Panc1 (cell line): ENCODE measurements around the gene OR2Y1. TPM values are rescaled to one million over a fixed set of nuclear protein-coding genes. Genes with fewer than 3 reads are reported as not detected.

Source experiments
- ATAC-seq: fragments of 200-7000 bp; cut with Tn5 transposase; 2 replicates; pipeline ENCODE4 v1.9.1; 2020; ENCODE audit warnings: mild to moderate bottlenecking, moderate library complexity
- BruUV-seq: library from RNA; stranded (reverse); fragments of 400-500 nt; replicated peaks from 2 replicates; lab custom pipeline; 2021; lab: Mats Ljungman, UMichigan
- CTCF ChIA-PET: fragments of 300-600 bp; sonication (Branson Sonifier 250); formaldehyde crosslinking; loops from one replicate; lab custom pipeline; 2022; ENCODE audit warnings: antibody characterized with exemption; lab: Charles Lee
- POLR2A ChIA-PET: fragments of 300-600 bp; sonication (Branson Sonifier 250); formaldehyde crosslinking; loops from one replicate; lab custom pipeline; 2022; ENCODE audit warnings: antibody characterized with exemption; lab: Charles Lee
- DNase-seq: peaks from one replicate; pipeline ENCODE4 v3.0.0-alpha.2; 2010; ENCODE audit warnings: low read depth, low spot score
- H3K27ac ChIP-seq: 2 replicates; pipeline ENCODE4 v1.5.1; 2011; ENCODE audit warnings: mild to moderate bottlenecking, low read length, inconsistent platforms
- H3K27me3 ChIP-seq: fragments of 200-500 bp; sonication (Bioruptor generic); 2 replicates; pipeline ENCODE4 v1.6.0; 2014; ENCODE audit warnings: low read length, inconsistent platforms; ENCODE audit not compliant: control insufficient read depth, insufficient read depth
- H3K36me3 ChIP-seq: fragments of 200-500 bp; sonication (Bioruptor generic); 2 replicates; pipeline ENCODE4 v1.5.1; 2014; ENCODE audit warnings: inconsistent platforms, mild to moderate bottlenecking, low read length, moderate library complexity; ENCODE audit not compliant: control insufficient read depth, insufficient read depth
- H3K4me1 ChIP-seq: 2 replicates; pipeline ENCODE4 v1.5.1; 2011; ENCODE audit warnings: inconsistent platforms, mild to moderate bottlenecking, low read length, moderate library complexity; ENCODE audit not compliant: control insufficient read depth, insufficient read depth
- H3K4me3 ChIP-seq, 2 experiments: 2 replicates each; pipeline ENCODE4 v1.5.1; 2011 to 2012; ENCODE audit warnings: low read depth in 2 of 2, low read length in 2 of 2, mild to moderate bottlenecking in 2 of 2, inconsistent platforms in 1 of 2, moderate library complexity in 1 of 2
- H3K9me3 ChIP-seq: fragments of 200-500 bp; sonication (Bioruptor generic); 2 replicates; pipeline ENCODE4 v1.5.1; 2014; ENCODE audit warnings: low read depth, mild to moderate bottlenecking, inconsistent platforms, low read length, moderate library complexity; ENCODE audit not compliant: control insufficient read depth, insufficient read depth
- CTCF ChIP-seq: fragments of 450-650 bp; IDR thresholded peaks from 2 replicates; pipeline ENCODE4 v1.5.1; 2017; ENCODE audit warnings: mild to moderate bottlenecking
- POLR2AphosphoS5 ChIP-seq: IDR thresholded peaks from 2 replicates; pipeline ENCODE4 v1.6.1; 2012; ENCODE audit warnings: mild to moderate bottlenecking, low read depth, low read length, moderate library complexity
- REST ChIP-seq, 2 experiments: IDR thresholded peaks; 2 replicates each; pipeline ENCODE4 v1.6.1; 2011 to 2012; ENCODE audit warnings: low read depth in 2 of 2, control low read depth in 1 of 2, low read length in 1 of 2, mild to moderate bottlenecking in 1 of 2, moderate library complexity in 1 of 2; ENCODE audit not compliant: insufficient read depth in 1 of 2
- SIN3A ChIP-seq: IDR thresholded peaks from 2 replicates; pipeline ENCODE4 v1.6.1; 2012; ENCODE audit warnings: low read depth, mild to moderate bottlenecking, low read length, moderate library complexity, borderline replicate concordance; ENCODE audit not compliant: insufficient read depth
- TCF7L2 ChIP-seq: IDR thresholded peaks from 2 replicates; pipeline ENCODE4 v1.6.1; 2011; ENCODE audit warnings: mild to moderate bottlenecking, low read depth, low read length, inconsistent platforms
- in situ Hi-C: cut with HindIII; loops from 2 replicates; pipeline ENCODE4 v1.10.0; 2016; ENCODE audit warnings: low sequenced_read_pairs, low pct_unique_long_range_greater_than_20kb
- intact Hi-C: fragments of 100-400 bp; cut with micrococcal nuclease; formaldehyde crosslinking; loops from one replicate; pipeline ENCODE4 v1.10.0; 2022; ENCODE audit not compliant: unreplicated experiment
- total RNA-seq: library from RNA; stranded (reverse); gene quantifications from one replicate; pipeline ENCODE4 v1.2.1, GENCODE V29; 2021; ENCODE audit not compliant: unreplicated experiment

The OR2Y1 gene
- total RNA-seq, 1 experiment from 2014 or later: not detected

DNA sequence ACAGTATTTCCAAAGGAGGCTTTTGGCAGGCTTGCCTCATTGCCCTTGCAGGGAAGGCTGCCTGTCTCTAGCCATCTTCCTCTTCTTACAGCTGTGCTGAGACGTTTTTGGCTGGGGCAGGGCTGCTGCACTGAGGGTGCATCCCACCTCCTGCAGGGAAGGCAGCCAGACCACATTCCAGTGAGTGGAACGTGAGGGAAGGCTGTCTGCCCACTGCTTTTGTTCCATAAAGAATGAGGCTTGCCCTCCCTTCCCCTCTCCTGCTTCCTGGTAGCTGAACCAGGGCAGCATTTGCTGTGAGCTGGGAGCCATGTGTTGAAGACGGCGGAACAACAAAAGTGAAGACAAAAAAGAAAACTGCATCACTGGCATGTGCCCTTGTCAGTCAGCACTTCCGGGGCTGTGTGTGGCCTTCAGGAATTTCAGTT, 46.0 kb upstream of the OR2Y1 start:
- Histone ChIP-seq H3K4me3 (no peak overlapping the region), H3K27ac (peak overlapping the region; percentile 39), H3K4me1 (peaks cover 18% of the 10 kb centered on the region), H3K27me3 (no peaks in the 10 kb centered on the region), H3K9me3 (no peaks in the 10 kb centered on the region), H3K36me3 (no peaks in the 10 kb centered on the region)
- BruUV-seq: no TSS peak
- intact Hi-C loops: loop anchor here (5.0 kb wide), 1 partner anchor 71 kb away; no protein-coding TSS in a partner anchor
- in situ Hi-C loops: no loop called here
- no peak for DNase-seq
- CTCF ChIA-PET: interaction anchor here (0.5 to 1.1 kb wide), 2 partner anchors 16 to 70 kb away, joined by 3 read pairs; partner anchors contain the start of gene MGAT1
- POLR2A ChIA-PET: no interaction called here
- TF ChIP-seq SIN3A (no peak), POLR2AphosphoS5 (no peak), CTCF (no peak), REST (IDR thresholded peaks at IDR 0.05; ENCODE audit: insufficient read depth in 1 of 2, low read depth in 2 of 2, low read length in 1 of 2) (no peak), TCF7L2 (no peak)
- ATAC-seq: peak; percentile 27; the same call in 1 of the 2 replicates

DNA sequence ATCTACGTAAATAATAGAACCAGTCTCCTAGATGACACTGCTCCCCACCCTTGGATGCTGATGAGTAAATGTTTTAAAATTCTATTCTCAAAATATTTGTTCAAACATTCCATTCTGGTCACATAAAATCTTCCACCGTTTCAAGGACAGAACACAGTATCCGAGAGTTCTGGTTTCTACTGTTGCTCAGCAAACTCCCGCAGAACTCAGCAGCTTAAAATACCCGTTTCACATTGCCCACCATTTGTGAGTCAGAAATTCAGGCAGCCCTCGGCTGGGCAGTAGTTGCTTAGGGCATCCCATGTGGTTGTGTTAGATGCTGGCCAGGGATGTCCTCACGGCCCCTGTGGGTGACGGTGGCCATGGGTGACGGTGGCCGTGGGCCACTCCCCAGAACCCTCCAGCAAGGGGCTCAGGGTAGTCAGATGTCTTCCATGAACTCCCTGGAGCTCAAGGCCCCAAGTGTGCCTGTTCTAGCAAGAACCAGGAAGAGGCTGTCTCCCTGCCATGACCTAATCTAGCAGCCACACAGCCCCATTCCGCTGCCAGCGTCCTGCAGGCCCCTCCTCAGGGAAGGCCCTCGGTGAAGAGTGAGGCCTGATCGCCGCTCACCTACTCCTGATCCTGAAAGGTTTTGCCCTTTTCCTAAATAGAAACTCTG, 45.4 kb upstream of the OR2Y1 start:
- ChIA-PET CTCF (interaction anchor here (1.1 kb wide), 1 partner anchor 17 kb away, joined by 3 read pairs; the partner anchor contains the start of gene MGAT1), POLR2A (no interaction called here)
- Histone ChIP-seq H3K9me3 (no peaks in the 10 kb centered on the region), H3K4me1 (peaks cover 18% of the 10 kb centered on the region), H3K27ac (peak overlapping the region; percentile 39; the same call in 1 of the 2 replicates), H3K36me3 (no peaks in the 10 kb centered on the region), H3K27me3 (no peaks in the 10 kb centered on the region), H3K4me3 (no peak overlapping the region)
- intact Hi-C loops (loop anchor here (5.0 kb wide), 1 partner anchor 72 kb away; no protein-coding TSS in a partner anchor), in situ Hi-C loops (no loop called here)
- DNase-seq (no peak), ATAC-seq (no peak)
- TF ChIP-seq TCF7L2 (no peak), POLR2AphosphoS5 (no peak), CTCF (no peak), REST (IDR thresholded peaks at IDR 0.05; ENCODE audit: insufficient read depth in 1 of 2, low read depth in 2 of 2, low read length in 1 of 2) (no peak), SIN3A (no peak)
- BruUV-seq: no TSS peak
